Fibroblast of mammary gland (primary cell): ENCODE results near the gene ASPG.
"Not testable (repeated sequence)": the region's sequence is repeated elsewhere in the genome, so short reads cannot be mapped to it uniquely, and the experiment has no call there.

Source experiments
- DNase-seq: peaks from one replicate; pipeline ENCODE4 v3.0.0-alpha.2; 2010; ENCODE audit warnings: low read depth
- H3K4me3 ChIP-seq: 2 replicates; pipeline ENCODE4 v1.5.1; 2011; ENCODE audit warnings: low read depth, mild to moderate bottlenecking, low read length, moderate library complexity; ENCODE audit not compliant: control insufficient read depth
- CTCF ChIP-seq: conservative IDR thresholded peaks from 2 replicates; pipeline ENCODE4 v1.5.1; 2011; ENCODE audit warnings: low read depth, low read length, inconsistent platforms; ENCODE audit not compliant: control insufficient read depth, insufficient read depth

The ASPG gene

GRCh38 chr14:104152686-104153393, 67.3 kb downstream of the ASPG start:
- no peak for DNase-seq
- no peak for TF ChIP-seq CTCF
- no peak overlapping the region for H3K4me3 ChIP-seq

- not testable (repeated sequence) for H3K4me3 ChIP-seq, DNase-seq
These were observed 67.9 kb downstream of the ASPG start for GRCh38 chr14:104153394-104153755.

GRCh38 chr14:104154246-104154645, 68.7 kb downstream of the ASPG start:
- DNase-seq = no peak
- no peak for TF ChIP-seq CTCF
- no peak overlapping the region for H3K4me3 ChIP-seq

DNA sequence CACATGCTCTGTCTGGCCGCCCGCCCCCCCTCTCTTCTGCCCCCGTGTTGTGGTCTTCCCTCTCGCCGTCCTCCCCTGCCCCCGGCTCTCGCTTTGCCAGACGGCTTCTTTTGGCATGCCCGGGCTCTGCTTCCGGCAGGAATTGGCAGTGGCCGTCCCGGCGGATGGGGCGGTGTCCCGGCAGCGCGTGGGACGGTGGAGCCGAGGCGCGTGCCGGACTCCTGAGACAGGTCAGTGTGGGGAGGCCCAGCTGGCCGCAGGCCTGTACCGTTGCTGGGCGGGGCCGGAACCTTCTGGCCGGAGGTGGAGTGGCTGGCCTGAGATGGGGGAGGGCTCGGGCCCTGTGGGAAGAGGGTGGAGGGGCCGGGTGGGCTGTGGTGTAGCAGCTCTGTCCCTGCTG, 70.0 kb downstream of the ASPG start:
- no peak for DNase-seq
- no peak for TF ChIP-seq CTCF
- no peak overlapping the region for H3K4me3 ChIP-seq

DNA sequence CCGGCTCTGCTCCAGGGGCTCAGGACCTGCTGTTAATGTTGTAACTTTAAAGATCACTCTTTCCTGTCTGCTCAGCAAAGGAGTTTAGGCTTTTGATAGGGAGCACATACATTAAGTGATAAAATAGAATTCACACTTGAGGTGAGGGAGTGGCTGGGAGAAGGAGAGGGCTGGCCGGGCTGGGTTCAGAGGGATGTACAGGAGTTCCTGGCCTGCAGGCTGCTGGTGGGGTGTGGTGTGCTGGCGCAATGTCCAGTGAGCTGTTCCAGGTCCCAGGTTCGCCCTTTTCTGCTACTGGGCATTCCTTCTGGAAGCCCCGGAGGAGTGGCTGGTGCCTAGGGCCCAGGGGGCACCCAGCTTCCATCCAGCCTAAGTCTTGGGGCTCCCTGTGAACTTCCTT, 70.6 kb downstream of the ASPG start:
- no peak for TF ChIP-seq CTCF
- DNase-seq = no peak
- H3K4me3 ChIP-seq = no peak overlapping the region

GRCh38 chr14:104157016-104157928, 71.8 kb downstream of the ASPG start:
- H3K4me3 ChIP-seq = no peak overlapping the region
- DNase-seq = no peak
- no peak for TF ChIP-seq CTCF
